ENCODE data around the gene PRKCE. TPM values are rescaled to one million over a fixed set of nuclear protein-coding genes. Genes with fewer than 3 reads are reported as not detected.

The PRKCE gene
- total and polyA plus RNA-seq, 4 experiments from 2014 or later = 1.8 to 21.7 (median 11.0) TPM

DNA sequence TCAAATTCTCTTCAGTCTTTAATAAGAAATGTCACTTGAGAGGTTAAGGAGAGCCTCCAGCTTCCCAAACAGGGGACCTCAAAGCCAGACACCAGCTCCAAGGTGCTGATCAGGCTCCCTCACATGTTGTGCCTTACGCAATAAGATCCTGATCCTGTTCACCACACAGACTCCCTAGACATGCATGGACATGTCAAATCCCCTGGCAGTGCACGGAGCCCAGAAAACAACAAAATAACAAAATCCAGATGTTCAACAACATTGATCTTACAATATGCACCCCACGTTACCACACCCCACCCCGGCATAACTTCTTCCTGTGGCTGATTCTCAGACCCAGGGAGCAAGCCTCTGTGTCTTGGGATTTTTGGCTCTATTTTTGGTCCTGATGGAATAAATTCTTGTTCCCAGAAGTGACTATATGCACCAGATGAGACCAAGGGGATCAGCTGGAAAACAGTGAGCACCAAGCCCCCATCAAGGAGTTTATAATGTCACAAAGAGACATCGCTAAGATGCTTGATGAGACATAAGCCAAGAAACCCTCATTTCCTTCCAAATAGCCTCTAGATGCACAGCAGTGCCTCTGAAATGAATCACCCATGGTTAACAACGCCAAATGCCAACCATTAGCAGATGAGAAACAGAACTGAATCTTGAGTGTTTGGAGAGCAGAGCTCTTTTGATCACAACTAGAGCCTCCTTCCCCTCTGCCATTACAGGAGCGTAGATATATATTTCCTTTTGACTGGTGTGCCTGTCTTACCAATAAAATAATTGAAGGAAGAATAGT lies 198.2 kb downstream of the PRKCE start:
- ChIA-PET CTCF (ENCODE audit: partially characterized antibody) (no interaction called here), POLR2A (ENCODE audit: partially characterized antibody) (no interaction called here)
- peaks cover 10 to 20% of the 10 kb centered on the region in 2 donors for H3K36me3 Mint-ChIP-seq
- no peak overlapping the region for H3K27ac Mint-ChIP-seq
- no peak overlapping the region for H3K4me3 Mint-ChIP-seq
- Histone ChIP-seq H3K4me3 (ENCODE audit: low read length in 2 of 2) (no peak overlapping the region), H3K4me1 (ENCODE audit: insufficient read depth, low read length) (no peaks in the 10 kb centered on the region), H3K27ac (ENCODE audit: low read depth, low read length) (no peak overlapping the region), H3K27me3 (ENCODE audit: insufficient read depth, low read length) (no peaks in the 10 kb centered on the region), H3K9me3 (ENCODE audit: control insufficient read depth in 1 of 2, low read length in 2 of 2) (no peaks in the 10 kb centered on the region), H3K36me3 (ENCODE audit: insufficient read depth, low read length) (no peaks in the 10 kb centered on the region)
- H3K27me3 Mint-ChIP-seq = no peaks in the 10 kb centered on the region
- no peak for DNase-seq
- H3K4me1 Mint-ChIP-seq = no peaks in the 10 kb centered on the region
- H3K9me3 Mint-ChIP-seq = no peaks in the 10 kb centered on the region
- intact Hi-C loops (cut with micrococcal nuclease) = no loop called here

DNA sequence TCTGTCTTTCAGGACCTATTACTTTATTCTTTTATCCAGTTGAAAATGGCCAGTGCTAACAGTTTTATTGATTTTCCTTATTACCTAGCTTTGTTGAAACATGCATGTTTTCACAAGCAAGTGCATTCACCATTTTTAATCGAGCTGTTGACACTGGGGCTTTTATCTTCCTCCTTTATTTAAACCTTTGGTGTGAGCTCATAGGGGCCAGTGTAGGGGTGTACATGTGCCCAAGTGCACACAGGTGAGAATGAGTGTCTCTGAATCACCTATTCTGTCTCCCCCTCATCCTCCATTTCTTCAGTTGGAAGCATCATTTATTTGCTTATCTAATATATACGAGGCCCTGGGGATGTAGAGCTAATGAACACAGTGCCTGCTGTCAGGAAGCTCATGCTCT lies 199.1 kb downstream of the PRKCE start:
- H3K27ac Mint-ChIP-seq = no peak overlapping the region
- H3K4me1 ChIP-seq (ENCODE audit: insufficient read depth, low read length) = no peaks in the 10 kb centered on the region
- POLR2A ChIA-PET (ENCODE audit: partially characterized antibody) = no interaction called here

DNA sequence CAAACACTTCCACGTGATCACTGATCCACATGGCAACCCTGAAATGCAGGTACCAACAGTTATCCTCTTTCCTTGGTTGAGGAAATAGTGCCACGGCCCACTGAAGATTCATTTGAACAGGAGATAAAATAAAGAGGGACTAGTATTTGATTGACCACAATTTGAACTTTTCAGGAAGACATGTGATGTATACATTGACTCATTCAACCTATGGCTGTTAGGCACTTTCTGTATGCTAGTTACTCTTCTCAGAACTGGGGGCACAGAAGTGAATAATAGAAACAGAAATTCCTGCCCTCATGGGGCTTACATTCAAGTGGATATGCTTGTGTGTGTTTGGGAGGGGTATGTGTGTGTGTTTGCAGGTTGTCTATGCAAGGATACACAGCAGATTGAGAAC lies 199.6 kb downstream of the PRKCE start:
- ChIA-PET POLR2A (ENCODE audit: partially characterized antibody) (no interaction called here), CTCF (ENCODE audit: partially characterized antibody) (no interaction called here)
- Histone ChIP-seq H3K9me3 (ENCODE audit: control insufficient read depth in 1 of 2, low read length in 2 of 2) (no peaks in the 10 kb centered on the region), H3K27me3 (ENCODE audit: insufficient read depth, low read length) (no peaks in the 10 kb centered on the region), H3K4me1 (ENCODE audit: insufficient read depth, low read length) (no peaks in the 10 kb centered on the region), H3K27ac (ENCODE audit: low read depth, low read length) (no peak overlapping the region), H3K36me3 (ENCODE audit: insufficient read depth, low read length) (no peaks in the 10 kb centered on the region), H3K4me3 (ENCODE audit: low read length in 2 of 2) (no peak overlapping the region)
- H3K36me3 Mint-ChIP-seq = peaks cover 6 to 14% of the 10 kb centered on the region in 2 donors
- no peak for DNase-seq
- no peak overlapping the region for H3K4me3 Mint-ChIP-seq
- no peaks in the 10 kb centered on the region for H3K27me3 Mint-ChIP-seq
- no peak overlapping the region for H3K27ac Mint-ChIP-seq
- intact Hi-C loops (cut with micrococcal nuclease) = no loop called here
- no peaks in the 10 kb centered on the region for H3K9me3 Mint-ChIP-seq
- H3K4me1 Mint-ChIP-seq = no peaks in the 10 kb centered on the region

More for the DNA sequence above, 199.1 kb downstream of the PRKCE start:
- H3K4me3 ChIP-seq (ENCODE audit: low read length in 2 of 2) = no peak overlapping the region
- CTCF ChIA-PET (ENCODE audit: partially characterized antibody) = no interaction called here
- no peaks in the 10 kb centered on the region for H3K27me3 Mint-ChIP-seq
- no peak overlapping the region for H3K27ac ChIP-seq (ENCODE audit: low read depth, low read length)
- no peak overlapping the region for H3K4me3 Mint-ChIP-seq
- H3K36me3 Mint-ChIP-seq = peaks cover 9 to 19% of the 10 kb centered on the region in 2 donors
- H3K36me3 ChIP-seq (ENCODE audit: insufficient read depth, low read length) = no peaks in the 10 kb centered on the region
- no peaks in the 10 kb centered on the region for H3K9me3 Mint-ChIP-seq
- no peak for DNase-seq
- H3K4me1 Mint-ChIP-seq = no peaks in the 10 kb centered on the region
- intact Hi-C loops (cut with micrococcal nuclease) = no loop called here
- no peaks in the 10 kb centered on the region for H3K27me3 ChIP-seq (ENCODE audit: insufficient read depth, low read length)
- H3K9me3 ChIP-seq (ENCODE audit: control insufficient read depth in 1 of 2, low read length in 2 of 2) = no peaks in the 10 kb centered on the region

GRCh38 chr2:45851576-45852304 lies 200.3 kb downstream of the PRKCE start:
- Histone ChIP-seq H3K4me3 (ENCODE audit: low read length in 2 of 2) (no peak overlapping the region), H3K27ac (ENCODE audit: low read depth, low read length) (no peak overlapping the region), H3K36me3 (ENCODE audit: insufficient read depth, low read length) (no peaks in the 10 kb centered on the region), H3K27me3 (ENCODE audit: insufficient read depth, low read length) (no peaks in the 10 kb centered on the region), H3K9me3 (ENCODE audit: control insufficient read depth in 1 of 2, low read length in 2 of 2) (no peaks in the 10 kb centered on the region), H3K4me1 (ENCODE audit: insufficient read depth, low read length) (no peaks in the 10 kb centered on the region)
- Mint-ChIP-seq H3K27me3 (no peaks in the 10 kb centered on the region), H3K36me3 (peaks cover under 1 to 8% of the 10 kb centered on the region in 2 donors), H3K9me3 (no peaks in the 10 kb centered on the region), H3K4me3 (no peak overlapping the region), H3K27ac (no peak overlapping the region), H3K4me1 (no peaks in the 10 kb centered on the region)
- CTCF ChIA-PET (ENCODE audit: partially characterized antibody) = no interaction called here
- DNase-seq = no peak
- intact Hi-C loops (cut with micrococcal nuclease) = no loop called here
- POLR2A ChIA-PET (ENCODE audit: partially characterized antibody) = no interaction called here

- Mint-ChIP-seq H3K27me3 (no peaks in the 10 kb centered on the region), H3K4me3 (no peak overlapping the region), H3K4me1 (no peaks in the 10 kb centered on the region), H3K36me3 (peaks cover 0 to 6% of the 10 kb centered on the region in 2 donors), H3K27ac (no peak overlapping the region), H3K9me3 (no peaks in the 10 kb centered on the region)
- Histone ChIP-seq H3K27me3 (ENCODE audit: insufficient read depth, low read length) (no peaks in the 10 kb centered on the region), H3K4me1 (ENCODE audit: insufficient read depth, low read length) (no peaks in the 10 kb centered on the region), H3K4me3 (ENCODE audit: low read length in 2 of 2) (no peak overlapping the region), H3K9me3 (ENCODE audit: control insufficient read depth in 1 of 2, low read length in 2 of 2) (no peaks in the 10 kb centered on the region), H3K27ac (ENCODE audit: low read depth, low read length) (no peak overlapping the region), H3K36me3 (ENCODE audit: insufficient read depth, low read length) (no peaks in the 10 kb centered on the region)
- intact Hi-C loops (cut with micrococcal nuclease) = no loop called here
- POLR2A ChIA-PET (ENCODE audit: partially characterized antibody) = no interaction called here
- CTCF ChIA-PET (ENCODE audit: partially characterized antibody) = no interaction called here
- DNase-seq = no peak
Observed at GRCh38 chr2:45852450-45853150, 201.1 kb downstream of the PRKCE start.

DNA sequence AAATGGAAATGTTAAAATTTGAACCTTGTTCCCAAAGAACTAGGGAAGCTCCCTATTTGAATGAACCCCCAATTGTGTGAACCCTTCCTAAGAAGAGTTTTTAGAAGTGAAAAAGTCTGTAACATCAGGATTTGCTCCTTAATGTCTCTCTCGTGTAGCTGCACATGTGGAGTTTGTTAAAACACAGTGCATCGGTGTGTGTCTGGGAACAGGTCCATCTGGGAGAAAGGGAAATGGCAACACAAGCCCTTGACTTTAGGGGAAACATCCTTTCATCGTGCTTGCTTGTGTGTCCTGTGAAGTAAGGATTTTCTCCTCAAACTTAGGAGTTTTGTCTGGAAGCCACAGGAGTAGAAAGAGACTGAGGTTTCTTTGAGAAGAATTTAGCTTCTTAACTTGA lies 203.9 kb downstream of the PRKCE start:
- Mint-ChIP-seq H3K36me3 (peaks cover 0 to under 1% of the 10 kb centered on the region in 2 donors), H3K9me3 (no peaks in the 10 kb centered on the region), H3K27ac (no peak overlapping the region), H3K4me1 (peaks cover 7 to 9% (median 8%) of the 10 kb centered on the region in 4 donors), H3K4me3 (no peak overlapping the region), H3K27me3 (no peaks in the 10 kb centered on the region)
- no peak for DNase-seq
- no peaks in the 10 kb centered on the region for H3K9me3 ChIP-seq (ENCODE audit: control insufficient read depth in 1 of 2, low read length in 2 of 2)
- H3K4me1 ChIP-seq (ENCODE audit: insufficient read depth, low read length) = peaks cover 6% of the 10 kb centered on the region
- H3K4me3 ChIP-seq (ENCODE audit: low read length in 2 of 2) = no peak overlapping the region
- H3K36me3 ChIP-seq (ENCODE audit: insufficient read depth, low read length) = no peaks in the 10 kb centered on the region
- CTCF ChIA-PET (ENCODE audit: partially characterized antibody) = no interaction called here
- intact Hi-C loops (cut with micrococcal nuclease) = no loop called here
- no peaks in the 10 kb centered on the region for H3K27me3 ChIP-seq (ENCODE audit: insufficient read depth, low read length)
- POLR2A ChIA-PET (ENCODE audit: partially characterized antibody) = no interaction called here
- no peak overlapping the region for H3K27ac ChIP-seq (ENCODE audit: low read depth, low read length)

DNA sequence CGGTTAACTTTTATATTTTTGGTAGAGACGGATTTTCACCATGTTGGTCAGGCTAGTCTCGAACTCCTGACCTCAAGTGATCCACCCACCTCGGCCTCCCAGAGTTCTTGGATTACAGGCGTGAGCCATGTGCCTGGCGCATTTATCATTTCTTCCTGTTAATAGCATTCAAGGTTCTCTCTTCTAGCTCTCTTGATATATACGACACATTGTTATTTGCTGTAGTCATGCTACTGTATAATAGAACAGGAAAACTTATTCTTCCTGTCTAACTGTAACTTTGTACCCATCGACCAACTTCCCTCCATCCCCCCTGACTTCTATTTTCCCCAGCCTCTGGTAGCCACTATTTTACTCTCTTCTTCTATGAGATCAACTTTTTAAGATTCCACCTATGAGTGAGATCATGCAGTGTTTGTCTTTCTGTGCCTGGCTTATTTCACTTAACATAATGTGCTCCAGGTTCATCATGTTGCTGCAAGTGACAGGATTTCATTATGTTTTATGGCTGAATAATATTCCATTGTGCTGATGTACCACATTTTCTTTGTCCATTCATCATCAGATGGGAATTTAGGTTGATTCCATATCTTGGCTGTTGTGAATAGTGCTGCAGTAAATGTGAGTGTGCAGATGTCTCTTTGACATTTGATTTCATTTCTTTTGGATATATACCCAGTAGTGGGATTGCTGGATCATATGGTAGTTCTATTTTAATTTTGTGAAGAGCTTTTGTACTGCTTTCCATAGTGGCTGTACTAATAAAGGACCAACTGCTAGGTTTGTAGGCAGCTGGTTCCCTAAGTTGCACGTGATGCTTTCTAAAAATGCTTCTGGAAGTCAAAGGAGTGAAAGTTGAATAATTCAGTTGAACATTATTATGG lies 205.2 kb downstream of the PRKCE start:
- Histone ChIP-seq H3K36me3 (ENCODE audit: insufficient read depth, low read length) (no peaks in the 10 kb centered on the region), H3K27ac (ENCODE audit: low read depth, low read length) (no peak overlapping the region), H3K9me3 (ENCODE audit: control insufficient read depth in 1 of 2, low read length in 2 of 2) (no peaks in the 10 kb centered on the region), H3K4me1 (ENCODE audit: insufficient read depth, low read length) (peaks cover 12% of the 10 kb centered on the region), H3K4me3 (ENCODE audit: low read length in 2 of 2) (no peak overlapping the region), H3K27me3 (ENCODE audit: insufficient read depth, low read length) (no peaks in the 10 kb centered on the region)
- POLR2A ChIA-PET (ENCODE audit: partially characterized antibody) = no interaction called here
- Mint-ChIP-seq H3K27me3 (no peaks in the 10 kb centered on the region), H3K27ac (no peak overlapping the region), H3K4me3 (no peak overlapping the region), H3K4me1 (peaks cover 15 to 20% (median 17%) of the 10 kb centered on the region in 4 donors), H3K36me3 (no peaks in the 10 kb centered on the region), H3K9me3 (no peaks in the 10 kb centered on the region)
- intact Hi-C loops (cut with micrococcal nuclease) = no loop called here
- CTCF ChIA-PET (ENCODE audit: partially characterized antibody) = no interaction called here
- no peak for DNase-seq

Data from CD4-positive, alpha-beta memory T cell (primary cell).